H1 (cell line): ENCODE data around the gene DOCK10. TPM values are rescaled to one million over a fixed set of nuclear protein-coding genes. Genes with fewer than 3 reads are reported as not detected.

Source experiments
- CTCF ChIA-PET: fragments of 300-600 bp; sonication (Branson Sonifier 250); formaldehyde crosslinking; loops from one replicate; lab custom pipeline; 2021; ENCODE audit not compliant: partially characterized antibody; lab: Charles Lee
- POLR2A ChIA-PET: fragments of 300-600 bp; sonication (Branson Sonifier 250); formaldehyde crosslinking; loops from one replicate; lab custom pipeline; 2021; ENCODE audit warnings: inconsistent platforms; ENCODE audit not compliant: partially characterized antibody; lab: Charles Lee
- DNase-seq, 2 experiments: peaks; one replicate each; pipeline versions ENCODE4 v3.0.0 to v3.0.0-alpha.2; 2010 to 2022; ENCODE audit warnings: low spot score in 2 of 2, low read depth in 1 of 2, mixed read lengths in 1 of 2
- FAIRE-seq: peaks from 2 replicates; lab custom pipeline; 2011; peaks lifted over from hg19 to GRCh38; lab: Jason Lieb, UNC
- H2AFZ ChIP-seq: 2 replicates; pipeline ENCODE4 v1.8.1; 2012; ENCODE audit warnings: low read length, inconsistent platforms
- H2AK5ac ChIP-seq: 2 replicates; pipeline ENCODE4 v1.6.1; 2013; ENCODE audit warnings: low read depth, low read length
- H2BK120ac ChIP-seq: replicated peaks from 2 replicates; pipeline ENCODE3; 2013; ENCODE audit warnings: low read depth, low read length, inconsistent platforms
- H2BK12ac ChIP-seq: 2 replicates; pipeline ENCODE4 v1.6.1; 2013; ENCODE audit warnings: low read depth, low read length
- H2BK15ac ChIP-seq: 2 replicates; pipeline ENCODE4 v1.6.1; 2013; ENCODE audit warnings: low read length
- H2BK20ac ChIP-seq: 2 replicates; pipeline ENCODE4 v1.6.1; 2013; ENCODE audit warnings: low read length
- H2BK5ac ChIP-seq: 2 replicates; pipeline ENCODE4 v1.6.1; 2013; ENCODE audit warnings: low read depth, low read length
- H3K14ac ChIP-seq: 2 replicates; pipeline ENCODE4 v1.6.1; 2013; ENCODE audit warnings: inconsistent platforms; ENCODE audit not compliant: insufficient read length
- H3K18ac ChIP-seq: 2 replicates; pipeline ENCODE4 v1.6.1; 2013; ENCODE audit warnings: low read length; ENCODE audit errors: extremely low read depth
- H3K23ac ChIP-seq: 2 replicates; pipeline ENCODE4 v1.6.1; 2013; ENCODE audit warnings: inconsistent platforms; ENCODE audit not compliant: insufficient read length
- H3K23me2 ChIP-seq: 2 replicates; pipeline ENCODE4 v1.6.1; 2013; ENCODE audit warnings: low read depth, low read length
- H3K27ac ChIP-seq: 2 replicates; pipeline ENCODE4 v1.6.1; 2011; ENCODE audit warnings: low read depth, low read length, inconsistent platforms
- H3K27me3 ChIP-seq, 4 experiments: replicated peaks in 1 of 4; 1 replicate in 1 of 4; 2 replicates in 3 of 4; pipeline versions ENCODE4 v1.6.1 to v1.8.1; 2011 to 2013; ENCODE audit warnings: low read length in 3 of 4, mild to moderate bottlenecking in 3 of 4, inconsistent platforms in 2 of 4, mixed read lengths in 2 of 4, moderate library complexity in 1 of 4; ENCODE audit not compliant: control insufficient read depth in 3 of 4, insufficient read depth in 3 of 4; ENCODE audit errors: extremely low read depth in 1 of 4
- H3K36me3 ChIP-seq, 4 experiments: 2 replicates each; pipeline versions ENCODE4 v1.6.1 to v1.8.1; 2011 to 2013; ENCODE audit warnings: mild to moderate bottlenecking in 4 of 4, low read length in 3 of 4, moderate library complexity in 2 of 4, control low read depth in 1 of 4, inconsistent platforms in 1 of 4; ENCODE audit not compliant: insufficient read depth in 4 of 4, control insufficient read depth in 2 of 4
- H3K4ac ChIP-seq: replicated peaks from 2 replicates; pipeline ENCODE3; 2013; ENCODE audit warnings: low read length, low read depth, mixed read lengths, inconsistent platforms; ENCODE audit not compliant: insufficient read length
- H3K4me1 ChIP-seq, 4 experiments: replicated peaks in 1 of 4; 1 replicate in 1 of 4; 2 replicates in 3 of 4; pipeline versions ENCODE4 v1.6.1 to v1.8.1; 2011 to 2013; ENCODE audit warnings: low read length in 3 of 4, inconsistent platforms in 2 of 4, mixed read lengths in 1 of 4; ENCODE audit not compliant: insufficient read depth in 4 of 4, control insufficient read depth in 3 of 4
- H3K4me2 ChIP-seq, 2 experiments: 2 replicates each; pipeline versions ENCODE4 v1.6.1 to v1.8.1; 2011 to 2013; ENCODE audit warnings: low read depth in 2 of 2, low read length in 2 of 2, control low read depth in 1 of 2, inconsistent platforms in 1 of 2, mild to moderate bottlenecking in 1 of 2; ENCODE audit not compliant: insufficient read depth in 1 of 2
- H3K4me3 ChIP-seq, 4 experiments: fragments of 200-600, 300-600 bp in 1 of 4; sonication (generic), shearing (Covaris generic), sonication (Bioruptor Twin) in 1 of 4; 2 replicates each; pipeline versions ENCODE4 v1.5.1 to v1.8.1; 2011 to 2016; ENCODE audit warnings: low read length in 4 of 4, low read depth in 3 of 4, control low read depth in 2 of 4, inconsistent platforms in 2 of 4, mild to moderate bottlenecking in 2 of 4, mixed read lengths in 1 of 4, moderate library complexity in 1 of 4; ENCODE audit not compliant: insufficient read depth in 2 of 4; ENCODE audit errors: extremely low read depth in 1 of 4
- H3K56ac ChIP-seq: replicated peaks from 2 replicates; pipeline ENCODE3; 2013; ENCODE audit warnings: low read depth, mild to moderate bottlenecking, mixed read lengths, low read length, inconsistent platforms; ENCODE audit not compliant: insufficient read length
- H3K79me1 ChIP-seq: 2 replicates; pipeline ENCODE4 v1.6.1; 2013; ENCODE audit warnings: low read depth, low read length, control low read depth
- H3K79me2 ChIP-seq, 2 experiments: 2 replicates each; pipeline versions ENCODE4 v1.6.1 to v1.8.1; 2012 to 2013; ENCODE audit warnings: low read length in 2 of 2, mild to moderate bottlenecking in 2 of 2, inconsistent platforms in 1 of 2; ENCODE audit not compliant: insufficient read depth in 2 of 2, control insufficient read depth in 1 of 2
- H3K9ac ChIP-seq, 4 experiments: replicated peaks in 1 of 4; 1 replicate in 1 of 4; 2 replicates in 3 of 4; pipeline versions ENCODE4 v1.6.1 to v1.8.1; 2011 to 2013; ENCODE audit warnings: low read depth in 3 of 4, low read length in 3 of 4, control low read depth in 2 of 4, mild to moderate bottlenecking in 2 of 4, moderate library complexity in 2 of 4, inconsistent platforms in 1 of 4; ENCODE audit errors: extremely low read depth in 1 of 4
- H3K9me3 ChIP-seq, 2 experiments: 2 replicates each; pipeline versions ENCODE4 v1.6.1 to v1.8.1; 2012 to 2013; ENCODE audit warnings: mild to moderate bottlenecking in 2 of 2, moderate library complexity in 2 of 2, control low read depth in 1 of 2, inconsistent platforms in 1 of 2, low read depth in 1 of 2, low read length in 1 of 2, mixed read lengths in 1 of 2; ENCODE audit not compliant: insufficient read depth in 2 of 2
- H4K20me1 ChIP-seq, 2 experiments: replicated peaks in 1 of 2; 2 replicates each; pipeline versions ENCODE3 to v1.8.1; 2011 to 2013; ENCODE audit warnings: inconsistent platforms in 2 of 2, low read length in 2 of 2, mild to moderate bottlenecking in 1 of 2; ENCODE audit not compliant: insufficient read depth in 2 of 2, control insufficient read depth in 1 of 2
- H4K5ac ChIP-seq: 2 replicates; pipeline ENCODE4 v1.6.1; 2013; ENCODE audit warnings: low read length, low read depth, mixed read lengths, inconsistent platforms; ENCODE audit not compliant: insufficient read length
- H4K8ac ChIP-seq: 2 replicates; pipeline ENCODE4 v1.8.0; 2013; ENCODE audit warnings: mild to moderate bottlenecking, moderate library complexity, low read length, inconsistent platforms; ENCODE audit not compliant: insufficient read depth; ENCODE audit errors: extremely low read depth
- H4K91ac ChIP-seq: replicated peaks from 2 replicates; pipeline ENCODE3; 2013; ENCODE audit warnings: low read length, mixed read lengths, inconsistent platforms; ENCODE audit not compliant: insufficient read length
- ATF2 ChIP-seq: IDR thresholded peaks from 2 replicates; pipeline ENCODE4 v1.6.1; 2012; ENCODE audit warnings: low read length, inconsistent platforms
- CREB1 ChIP-seq: IDR thresholded peaks from 2 replicates; pipeline ENCODE4 v1.6.1; 2012; ENCODE audit warnings: inconsistent platforms
- CTCF ChIP-seq, 3 experiments: IDR thresholded peaks; 1 replicate in 2 of 3; 2 replicates in 1 of 3; pipeline versions ENCODE4 v1.5.1 to v1.6.1; 2011; ENCODE audit warnings: low read length in 3 of 3, mild to moderate bottlenecking in 3 of 3, inconsistent platforms in 2 of 3, low read depth in 1 of 3, moderate library complexity in 1 of 3; ENCODE audit not compliant: insufficient read depth in 1 of 3; ENCODE audit errors: control extremely low read depth in 1 of 3
- EP300 ChIP-seq, 2 experiments: IDR thresholded peaks; 1 replicate in 1 of 2; 2 replicates in 1 of 2; pipeline ENCODE4 v1.6.1; 2011 to 2012; ENCODE audit warnings: low read depth in 2 of 2, low read length in 2 of 2, mild to moderate bottlenecking in 2 of 2, borderline replicate concordance in 1 of 2, inconsistent platforms in 1 of 2, moderate library complexity in 1 of 2
- FOSL1 ChIP-seq: IDR thresholded peaks from 2 replicates; pipeline ENCODE4 v1.6.1; 2011; ENCODE audit warnings: mild to moderate bottlenecking, low read depth, low read length, moderate library complexity; ENCODE audit not compliant: insufficient read depth
- POLR2AphosphoS5 ChIP-seq: IDR thresholded peaks from 2 replicates; pipeline ENCODE4 v1.6.1; 2011; ENCODE audit warnings: low read depth, low read length
- RAD21 ChIP-seq, 2 experiments: IDR thresholded peaks in 1 of 2; conservative IDR thresholded peaks in 1 of 2; 2 replicates each; pipeline ENCODE4 v1.6.1; 2011; ENCODE audit warnings: low read depth in 2 of 2, low read length in 2 of 2, improper control_type of control experiment in 1 of 2, inconsistent platforms in 1 of 2, mild to moderate bottlenecking in 1 of 2, moderate library complexity in 1 of 2
- SIX5 ChIP-seq: IDR thresholded peaks from 2 replicates; pipeline ENCODE4 v1.6.1; 2011; ENCODE audit warnings: mild to moderate bottlenecking, low read depth, low read length
- SUZ12 ChIP-seq: fragments of 200-600 bp; sonication (generic); IDR thresholded peaks from 2 replicates; pipeline ENCODE4 v1.6.1; 2012; ENCODE audit warnings: mild to moderate bottlenecking, inconsistent platforms, low read length, moderate library complexity, mixed read lengths
- YY1 ChIP-seq: IDR thresholded peaks from 2 replicates; pipeline ENCODE4 v1.6.1; 2011; ENCODE audit warnings: low read depth, mild to moderate bottlenecking, low read length
- WGBS, 2 experiments: shearing (Covaris generic) in 1 of 2; methylation state at CpG; one replicate each; pipeline versions ENCODE4 v1.1.6 to v1.1.7; 2013 to 2015; ENCODE audit warnings: low lambda C conversion rate in 2 of 2, mixed read lengths in 2 of 2, inconsistent platforms in 1 of 2, low coverage in 1 of 2, missing lambda C conversion rate in 1 of 2; ENCODE audit not compliant: insufficient replicate concordance in 2 of 2, insufficient coverage in 1 of 2, insufficient read length in 1 of 2; ENCODE audit errors: extremely low coverage in 1 of 2, missing lambda C conversion rate in 1 of 2; 5-methylcytosine and 5-hydroxymethylcytosine counted together
- polyA plus RNA-seq, 7 experiments: library from polyadenylated mRNA; depleted of rRNA in 3 of 7; stranded (reverse) in 5 of 7; unstranded in 2 of 7; fragments of >200 nt in 5 of 7; fragments of 200-250 nt in 2 of 7; gene quantifications; 1 replicate in 5 of 7; 2 replicates in 1 of 7; 4 replicates in 1 of 7; pipeline versions ENCODE4 v1.2.1 to v1.2.3, GENCODE V29; 2011 to 2013; ENCODE audit warnings: missing spikeins in 2 of 7, mixed read lengths in 2 of 7
- total RNA-seq: library from RNA; stranded (reverse); fragmentation: NEBNext Ultra II Directional; extraction: Animal tissue kit (Norgen Biotek cat#: 25700); gene quantifications from 2 replicates; pipeline ENCODE4 v1.2.1, GENCODE V29; 2021

The DOCK10 gene
- total and polyA plus RNA-seq, 2 of the 8 experiments (the other 6 are each of a cell fraction or from before 2014, with no cell fraction given) = 0.33 to 1.6 TPM

- Histone ChIP-seq H2BK120ac (no peak overlapping the region), H2AFZ (no peak overlapping the region), H3K14ac (no peak overlapping the region), H3K4me2 (no peak overlapping the region), H3K27ac (no peak overlapping the region), H3K9ac (no peak overlapping the region), H2AK5ac (no peak overlapping the region), H4K91ac (no peak overlapping the region), H4K5ac (no peak overlapping the region), H2BK15ac (no peak overlapping the region), H2BK20ac (no peak overlapping the region), H3K4me1 (no peaks in the 10 kb centered on the region), H3K27me3 (no peaks in the 10 kb centered on the region), H2BK5ac (no peak overlapping the region), H3K4ac (no peak overlapping the region), H3K4me3 (no peak overlapping the region), H3K56ac (no peak overlapping the region), H3K23ac (no peak overlapping the region), H3K9me3 (no peaks in the 10 kb centered on the region), H4K8ac (no peak overlapping the region), H4K20me1 (no peaks in the 10 kb centered on the region), H2BK12ac (no peak overlapping the region), H3K36me3 (no peaks in the 10 kb centered on the region), H3K18ac (no peak overlapping the region), H3K79me2 (no peaks in the 10 kb centered on the region), H3K23me2 (no peaks in the 10 kb centered on the region), H3K79me1 (no peaks in the 10 kb centered on the region)
- DNase-seq (no peak), FAIRE-seq (no peak)
- WGBS, 2 experiments = 91% methylated on average over 2 of the region's 2 CpGs; no CpG with 5 or more reads in 1 of the 2 experiments
- POLR2A ChIA-PET = no interaction called here
- CTCF ChIA-PET = interaction anchor here (1.6 to 3.2 kb wide), 2 partner anchors 11 to 155 kb away, joined by 4 to 21 read pairs; no protein-coding TSS in a partner anchor
- no peak for TF ChIP-seq CTCF (IDR thresholded peaks at IDR 0.05; ENCODE audit: control extremely low read depth in 1 of 3, insufficient read depth in 1 of 3, low read depth in 1 of 3, low read length in 3 of 3)
- no peak for TF ChIP-seq ATF2
- no peak for TF ChIP-seq RAD21 (IDR thresholded peaks at IDR 0.05 in 1 of 2, conservative IDR thresholded peaks at IDR 0.05 in 1 of 2; ENCODE audit: low read depth in 2 of 2, low read length in 2 of 2)
- TF ChIP-seq FOSL1 = no peak
- TF ChIP-seq YY1 = no peak
- TF ChIP-seq POLR2AphosphoS5 = no peak
- TF ChIP-seq CREB1 = no peak
- no peak for TF ChIP-seq SIX5
- TF ChIP-seq EP300 (IDR thresholded peaks at IDR 0.05; ENCODE audit: borderline replicate concordance in 1 of 2, low read depth in 2 of 2, low read length in 2 of 2) = no peak
- TF ChIP-seq SUZ12 = no peak
Measured at GRCh38 chr2:224847381-224847780, 194.9 kb downstream of the DOCK10 start.
